ENCODE results near the gene CCDC90B.
A peak's percentile ranks its signal among the peaks of the same experiment; 100 is the strongest.

Gene CCDC90B

DNA sequence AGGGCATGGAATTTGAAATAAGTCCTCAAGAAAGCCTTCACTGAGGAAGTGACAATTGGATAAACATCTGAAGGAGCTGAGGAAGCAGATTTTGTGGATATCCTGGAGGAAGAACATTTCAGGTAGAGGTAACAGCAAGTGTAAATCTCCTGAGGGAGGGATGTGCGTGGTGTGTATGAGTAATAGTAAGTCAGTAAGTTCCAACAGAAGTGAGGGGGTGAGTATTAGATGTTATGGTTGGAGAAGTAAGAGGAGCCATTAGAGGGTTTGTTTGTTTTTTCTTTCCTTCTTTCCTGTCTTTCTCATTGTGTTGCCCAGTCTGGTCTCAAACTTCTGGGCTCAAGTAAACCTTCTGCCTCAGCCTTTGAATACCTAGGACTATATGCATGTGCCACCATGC, 63.7 kb downstream of the CCDC90B start:
- DNase-seq, result no peak

DNA sequence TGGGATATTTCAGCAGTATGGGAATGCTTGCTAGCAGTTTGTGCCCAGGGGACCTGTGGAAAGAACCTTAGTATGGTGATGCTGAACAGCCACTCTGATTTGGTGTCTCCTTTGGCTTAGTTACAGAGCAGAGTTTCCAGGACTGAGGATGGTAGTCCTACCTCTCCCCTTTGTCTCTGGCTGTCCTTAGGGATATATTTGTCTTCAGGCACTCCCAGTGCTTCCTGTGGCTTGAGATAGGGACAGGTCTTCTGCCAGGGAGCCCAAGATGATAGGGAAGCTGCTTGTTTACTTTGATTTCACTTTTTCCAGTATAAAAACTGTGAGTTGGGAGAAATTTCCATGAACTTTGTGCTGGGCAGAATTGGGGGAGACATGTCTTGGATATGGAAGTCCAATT, 64.5 kb downstream of the CCDC90B start:
- DNase-seq, result no peak

DNA sequence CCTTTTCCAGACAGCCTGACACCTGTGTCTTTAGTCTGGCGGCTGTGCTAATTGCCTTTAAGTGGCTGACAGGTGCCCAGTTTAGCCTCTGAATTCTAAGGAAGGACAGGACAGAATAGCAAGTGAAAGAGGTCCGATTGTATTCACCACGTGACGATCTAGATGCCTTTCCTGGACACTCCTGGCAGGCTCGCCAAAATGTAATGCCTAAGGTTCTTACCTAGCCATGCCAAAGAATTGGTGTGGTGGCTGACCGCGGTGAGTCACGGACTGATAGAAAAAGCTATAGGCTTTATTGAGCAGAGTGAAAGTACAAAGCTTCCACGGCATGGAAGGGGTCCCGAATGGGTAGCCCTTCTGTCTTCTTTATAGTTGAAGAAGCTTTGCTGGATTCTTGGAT, 65.9 kb downstream of the CCDC90B start:
- DNase-seq, result peak; percentile 51

DNA sequence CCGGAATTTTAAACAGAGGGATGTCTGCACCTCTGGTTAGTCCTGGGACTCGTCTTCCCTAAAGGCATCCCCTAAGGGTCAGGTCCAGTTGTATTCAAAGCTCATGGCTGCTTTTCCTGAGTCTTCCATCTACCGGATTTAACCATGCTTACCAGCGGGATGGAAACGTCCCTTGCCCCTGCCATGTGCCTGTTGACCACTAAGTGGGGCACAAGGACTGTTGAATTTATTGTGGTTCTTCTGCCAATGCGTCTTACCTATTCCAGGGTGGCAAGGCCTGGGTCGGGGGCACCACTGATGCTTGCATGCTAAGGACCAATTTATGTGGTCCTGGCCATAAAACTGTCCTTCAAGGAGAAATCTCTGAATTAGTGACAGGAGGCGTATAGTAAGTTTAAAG, 67.1 kb downstream of the CCDC90B start:
- DNase-seq, result no peak

All from NCI-H226 (cell line).